GM21390 (cell line): Measurements from ENCODE around the gene FYCO1.

Experiments used
- ATAC-seq: cut with Tn5 transposase; IDR thresholded peaks from one replicate; pipeline ENCODE4 v1.9.1; 2021; ENCODE audit not compliant: unreplicated experiment

FYCO1 gene

GRCh38 chr3:45921158-45922038, 74.2 kb downstream of the FYCO1 start:
- ATAC-seq = no peak

GRCh38 chr3:45917146-45917898, 78.3 kb downstream of the FYCO1 start:
- ATAC-seq = no peak

- ATAC-seq = peak; percentile 89
Observed at GRCh38 chr3:45915518-45916231, 79.9 kb downstream of the FYCO1 start.

- ATAC-seq = no peak
Observed at GRCh38 chr3:45915059-45915439, 80.6 kb downstream of the FYCO1 start.

GRCh38 chr3:45914362-45915058, 81.1 kb downstream of the FYCO1 start:
- no peak for ATAC-seq

GRCh38 chr3:45912435-45912834, 83.2 kb downstream of the FYCO1 start:
- ATAC-seq = no peak

GRCh38 chr3:45911511-45912226, 84.0 kb downstream of the FYCO1 start:
- no peak for ATAC-seq

GRCh38 chr3:45910892-45911291, 84.7 kb downstream of the FYCO1 start:
- no peak for ATAC-seq

- ATAC-seq = no peak
Observed at GRCh38 chr3:45909542-45909941, 86.1 kb downstream of the FYCO1 start.

- no peak for ATAC-seq
Observed at GRCh38 chr3:45908761-45909160, 86.9 kb downstream of the FYCO1 start.

- no peak for ATAC-seq
Observed at GRCh38 chr3:45907769-45908705, 87.6 kb downstream of the FYCO1 start.

GRCh38 chr3:45906681-45907407, 88.8 kb downstream of the FYCO1 start:
- ATAC-seq = no peak

GRCh38 chr3:45905755-45906154, 89.9 kb downstream of the FYCO1 start:
- no peak for ATAC-seq

- ATAC-seq = no peak
Observed at GRCh38 chr3:45904931-45905330, 90.7 kb downstream of the FYCO1 start.

GRCh38 chr3:45896956-45897355, 98.7 kb downstream of the FYCO1 start:
- ATAC-seq = no peak

GRCh38 chr3:45895686-45896468, 99.7 kb downstream of the FYCO1 start:
- no peak for ATAC-seq

- ATAC-seq = no peak
Observed at GRCh38 chr3:45894015-45894414, 101.6 kb downstream of the FYCO1 start.

- ATAC-seq = no peak
Observed at GRCh38 chr3:45892161-45892560, 103.5 kb downstream of the FYCO1 start.
